ENCODE results near the gene GRIK4.

DNA sequence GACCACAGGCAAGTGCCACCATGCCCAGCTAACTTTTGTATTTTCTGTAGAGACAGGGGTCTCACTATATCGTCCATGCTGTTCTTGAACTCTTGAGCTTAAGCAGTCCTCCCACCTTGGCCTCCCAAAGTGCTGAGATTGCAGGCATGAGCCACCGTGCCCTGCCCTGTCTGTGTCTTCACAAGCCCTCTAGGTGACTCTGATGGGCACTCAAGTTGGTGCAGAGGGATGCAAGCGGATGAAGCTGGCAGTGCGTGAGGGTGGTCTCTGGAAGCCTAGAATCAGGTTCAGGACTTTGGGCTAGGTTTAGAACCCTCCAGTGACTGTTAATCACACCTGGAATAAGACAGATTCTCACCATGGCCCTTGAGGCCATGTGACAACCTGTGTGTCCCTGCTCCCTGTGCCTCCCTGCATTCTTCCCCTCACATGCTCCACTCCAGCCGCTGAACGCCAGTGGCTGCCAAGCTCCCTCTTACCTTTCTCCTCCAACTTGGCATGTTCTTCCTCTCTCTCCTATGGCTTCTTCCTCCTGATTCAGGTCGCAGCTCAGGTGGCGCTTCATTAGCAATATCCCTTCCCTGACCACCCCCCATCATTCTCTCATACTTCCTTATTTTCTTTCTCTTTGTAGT lies 270.1 kb downstream of the GRIK4 start:
- TF ChIP-seq EZH2phosphoT487 (IDR thresholded peaks at IDR 0.05; ENCODE audit: insufficient read depth, low read depth) (no peak), EZH2 (IDR thresholded peaks at IDR 0.05; ENCODE audit: insufficient read depth, poor library complexity, severe bottlenecking) (no peak)
